ENCODE data around the gene SRD5A3.

SRD5A3 gene

DNA sequence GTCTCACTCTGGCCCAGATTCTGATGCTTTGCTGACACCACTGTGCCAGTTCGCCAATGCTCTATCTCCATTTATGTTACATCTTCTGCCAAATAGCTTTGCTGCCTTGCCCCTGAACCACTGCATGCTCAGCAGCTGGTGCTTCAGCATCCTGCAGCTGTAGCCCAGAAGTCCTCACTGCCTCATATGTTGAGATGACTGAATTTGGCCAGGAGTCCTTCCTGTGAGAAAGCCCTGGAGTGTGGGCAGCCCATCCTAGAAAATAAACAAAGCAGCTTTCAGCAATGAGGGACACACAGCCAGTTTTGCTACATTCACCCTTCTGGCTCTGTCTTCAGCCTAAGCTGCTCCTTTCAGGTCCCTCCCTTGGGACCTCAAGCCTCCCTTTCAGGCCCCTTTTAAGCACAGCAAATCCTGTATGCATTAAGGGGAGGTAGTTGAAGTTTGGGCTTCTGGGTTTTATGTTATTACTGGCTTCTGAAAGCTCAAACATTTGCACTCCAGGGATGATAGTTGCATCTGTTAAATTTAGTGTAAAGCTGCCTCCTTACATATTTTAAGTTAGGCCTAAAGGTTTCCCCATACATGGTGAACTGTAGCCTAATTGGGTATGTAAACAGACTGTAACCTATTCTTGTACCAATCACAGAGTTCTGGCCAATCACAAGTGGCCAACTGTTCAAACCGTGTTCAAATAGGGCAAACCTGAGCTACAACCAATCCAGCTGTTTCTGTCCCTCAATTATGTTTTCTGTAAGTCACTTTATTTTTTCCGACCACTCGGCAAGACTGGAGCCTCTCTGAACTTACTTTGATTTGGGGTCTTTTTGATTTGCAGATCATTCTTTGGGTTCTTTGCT, 47.6 kb downstream of the SRD5A3 start:
- no peaks in the 10 kb centered on the region for H3K27me3 ChIP-seq (ENCODE audit: insufficient read depth, low read depth, severe bottlenecking)
- H3K36me3 ChIP-seq, result peaks cover 17% of the 10 kb centered on the region
- H3K9me3 ChIP-seq (ENCODE audit: severe bottlenecking), result no peaks in the 10 kb centered on the region
- TF ChIP-seq, protein P1, sequence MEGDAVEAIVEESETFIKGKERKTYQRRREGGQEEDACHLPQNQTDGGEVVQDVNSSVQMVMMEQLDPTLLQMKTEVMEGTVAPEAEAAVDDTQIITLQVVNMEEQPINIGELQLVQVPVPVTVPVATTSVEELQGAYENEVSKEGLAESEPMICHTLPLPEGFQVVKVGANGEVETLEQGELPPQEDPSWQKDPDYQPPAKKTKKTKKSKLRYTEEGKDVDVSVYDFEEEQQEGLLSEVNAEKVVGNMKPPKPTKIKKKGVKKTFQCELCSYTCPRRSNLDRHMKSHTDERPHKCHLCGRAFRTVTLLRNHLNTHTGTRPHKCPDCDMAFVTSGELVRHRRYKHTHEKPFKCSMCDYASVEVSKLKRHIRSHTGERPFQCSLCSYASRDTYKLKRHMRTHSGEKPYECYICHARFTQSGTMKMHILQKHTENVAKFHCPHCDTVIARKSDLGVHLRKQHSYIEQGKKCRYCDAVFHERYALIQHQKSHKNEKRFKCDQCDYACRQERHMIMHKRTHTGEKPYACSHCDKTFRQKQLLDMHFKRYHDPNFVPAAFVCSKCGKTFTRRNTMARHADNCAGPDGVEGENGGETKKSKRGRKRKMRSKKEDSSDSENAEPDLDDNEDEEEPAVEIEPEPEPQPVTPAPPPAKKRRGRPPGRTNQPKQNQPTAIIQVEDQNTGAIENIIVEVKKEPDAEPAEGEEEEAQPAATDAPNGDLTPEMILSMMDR (IDR thresholded peaks at IDR 0.05; ENCODE audit: low read depth, low read length), result no peak
- DNase-seq, result no peak
- no peak overlapping the region for H3K4me3 ChIP-seq (ENCODE audit: low read depth, low read length)
- no peak overlapping the region for H3K27ac ChIP-seq

DNA sequence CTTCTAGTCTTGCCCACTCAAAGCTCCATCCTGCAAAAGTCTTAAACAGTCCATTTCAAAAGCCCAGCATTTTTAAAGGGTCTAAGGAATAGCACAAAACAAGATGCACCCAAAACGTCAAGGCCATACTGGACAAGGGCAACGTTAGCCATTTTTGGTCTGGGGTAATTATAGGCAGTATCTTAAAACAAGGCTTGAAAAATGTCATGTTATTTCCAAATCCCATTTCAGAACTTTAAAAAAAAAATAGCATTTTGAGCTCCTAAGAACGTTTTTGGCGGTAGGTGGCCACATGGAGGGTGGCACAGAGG, 49.1 kb downstream of the SRD5A3 start:
- Histone ChIP-seq H3K27ac (peak overlapping the region; percentile 86), H3K27me3 (ENCODE audit: insufficient read depth, low read depth, severe bottlenecking) (no peaks in the 10 kb centered on the region), H3K36me3 (peaks cover 17% of the 10 kb centered on the region), H3K9me3 (ENCODE audit: severe bottlenecking) (no peaks in the 10 kb centered on the region), H3K4me3 (ENCODE audit: low read depth, low read length) (peak overlapping the region; percentile 77)
- TF ChIP-seq, protein P1 (IDR thresholded peaks at IDR 0.05; ENCODE audit: low read depth, low read length), result no peak
- DNase-seq, result no peak

DNA sequence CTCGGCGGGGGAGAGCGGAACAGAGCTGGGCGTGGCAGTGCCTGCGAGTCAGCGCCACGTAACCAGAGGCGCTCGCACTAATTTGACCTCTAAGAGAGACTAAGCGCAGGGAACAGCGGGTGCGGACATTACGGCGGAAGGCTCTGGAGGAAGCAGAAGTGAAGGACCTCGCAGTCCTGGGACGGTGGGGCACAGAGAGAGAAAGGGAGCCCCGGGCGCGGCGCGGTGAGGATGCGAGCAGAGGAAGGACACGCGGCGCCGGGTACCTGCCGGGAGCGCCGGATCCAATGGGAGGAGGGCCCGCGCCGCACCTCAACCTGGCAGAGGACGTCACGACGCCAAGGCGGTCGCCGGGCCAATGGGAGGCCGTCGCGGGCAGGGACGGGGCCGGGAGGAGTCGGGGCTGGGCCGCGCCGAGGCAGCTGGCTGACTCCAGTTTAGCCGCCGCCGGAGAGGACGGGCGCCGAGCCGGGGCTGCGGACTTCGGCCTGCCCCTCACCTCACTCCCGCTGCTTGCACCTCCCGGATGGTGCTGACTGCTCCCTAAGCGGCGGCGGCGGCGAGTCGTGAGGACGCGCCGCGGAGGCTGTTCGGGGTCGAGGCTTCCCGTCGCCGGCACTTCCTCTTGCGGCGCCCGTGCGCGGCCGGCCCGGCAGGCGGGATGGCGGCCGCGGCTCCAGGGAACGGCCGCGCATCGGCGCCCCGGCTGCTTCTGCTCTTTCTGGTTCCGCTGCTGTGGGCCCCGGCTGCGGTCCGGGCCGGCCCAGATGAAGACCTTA, 49.7 kb downstream of the SRD5A3 start, which contains the start of gene TMEM165:
TSS of gene TMEM165 (plus strand) at position 429 of the 779 bp plus-strand sequence. CDS start at position 662, 233 bp downstream.
- TF ChIP-seq, protein P1 (IDR thresholded peaks at IDR 0.05; ENCODE audit: low read depth, low read length), result no peak
- Histone ChIP-seq H3K27ac (peak within 1 kb of the TSS; percentile 86), H3K36me3 (peaks cover 21% of the 10 kb centered on the region), H3K4me3 (ENCODE audit: low read depth, low read length) (peak within 1 kb of the TSS; percentile 77), H3K9me3 (ENCODE audit: severe bottlenecking) (no peaks in the 10 kb centered on the region), H3K27me3 (ENCODE audit: insufficient read depth, low read depth, severe bottlenecking) (no peaks in the 10 kb centered on the region)
- DNase-seq, result peak; percentile 94

DNA sequence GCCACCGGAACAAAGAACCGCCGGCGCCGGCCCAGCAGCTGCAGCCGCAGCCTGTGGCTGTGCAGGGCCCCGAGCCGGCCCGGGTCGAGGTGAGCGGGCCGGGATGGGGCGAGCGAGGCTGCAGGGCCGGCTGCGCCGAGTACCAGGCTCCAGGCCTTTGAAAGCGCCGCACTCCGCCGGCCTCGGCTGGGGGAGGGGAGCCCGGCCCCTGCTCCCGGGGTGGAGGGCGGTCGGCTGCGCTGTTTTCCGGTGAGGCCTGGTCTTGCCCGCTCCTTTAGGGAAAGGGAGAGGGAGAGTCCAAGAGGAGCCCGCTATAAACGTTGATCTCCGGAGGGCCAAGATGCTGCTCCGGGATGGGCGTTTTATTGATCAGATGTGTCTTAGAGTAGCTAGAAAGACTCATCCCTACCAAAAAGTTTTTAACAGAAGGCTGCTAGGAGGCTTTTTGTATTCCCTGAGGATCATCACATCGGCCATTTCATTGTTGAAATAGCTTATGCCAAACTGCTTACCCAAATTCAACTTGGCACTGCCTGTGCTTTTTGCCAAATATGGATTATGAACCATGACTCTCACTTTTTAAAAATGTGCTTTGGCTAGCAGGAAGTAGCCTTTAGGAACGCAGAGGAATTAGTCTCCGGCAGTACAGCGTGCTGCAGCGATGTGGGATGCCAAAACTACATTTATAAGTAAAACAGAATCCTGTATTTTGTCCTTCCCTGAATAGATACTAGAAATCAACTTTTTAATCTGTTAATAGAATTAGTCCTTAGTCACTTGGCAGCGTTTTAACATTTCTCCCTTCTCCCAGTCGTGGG, 50.5 kb downstream of the SRD5A3 start:
- peak; percentile 35 for DNase-seq
- peak overlapping the region; percentile 86 for H3K27ac ChIP-seq
- peaks cover 29% of the 10 kb centered on the region for H3K36me3 ChIP-seq
- H3K4me3 ChIP-seq (ENCODE audit: low read depth, low read length), result peak overlapping the region; percentile 77
- TF ChIP-seq, protein P1 (IDR thresholded peaks at IDR 0.05; ENCODE audit: low read depth, low read length), result no peak
- no peaks in the 10 kb centered on the region for H3K9me3 ChIP-seq (ENCODE audit: severe bottlenecking)
- no peaks in the 10 kb centered on the region for H3K27me3 ChIP-seq (ENCODE audit: insufficient read depth, low read depth, severe bottlenecking)

DNA sequence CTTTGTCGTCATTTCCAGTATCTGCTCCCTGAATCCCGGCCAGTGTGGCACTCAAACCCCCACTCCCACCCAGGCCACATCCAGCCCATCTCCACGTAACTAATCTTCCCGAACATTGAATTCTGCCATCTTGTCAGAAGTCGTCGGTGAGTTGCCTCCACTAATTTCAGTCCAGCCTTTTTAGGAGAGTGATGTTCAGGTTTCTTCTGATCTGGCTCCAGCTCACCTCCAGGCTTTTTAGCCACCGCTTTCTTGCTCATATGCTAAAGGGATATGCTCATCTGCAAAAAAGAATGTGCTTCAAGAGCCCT, 51.0 kb downstream of the SRD5A3 start:
- DNase-seq, result no peak
- TF ChIP-seq, protein P1 (IDR thresholded peaks at IDR 0.05; ENCODE audit: low read depth, low read length), result no peak
- Histone ChIP-seq H3K9me3 (ENCODE audit: severe bottlenecking) (no peaks in the 10 kb centered on the region), H3K27ac (no peak overlapping the region), H3K36me3 (peaks cover 29% of the 10 kb centered on the region), H3K4me3 (ENCODE audit: low read depth, low read length) (peak overlapping the region; percentile 77), H3K27me3 (ENCODE audit: insufficient read depth, low read depth, severe bottlenecking) (no peaks in the 10 kb centered on the region)

Measured in WERI-Rb-1 (cell line).